Skeletal muscle tissue (tissue), 4 donors: Measurements from ENCODE around the gene YAE1. TPM values are rescaled to one million over a fixed set of nuclear protein-coding genes. Genes with fewer than 3 reads are reported as not detected.

Source experiments
- H3K27ac ChIP-seq: one replicate; pipeline ENCODE4 v1.7.0; 2013; ENCODE audit warnings: mild to moderate bottlenecking, low read depth, low read length, inconsistent platforms
- H3K27me3 ChIP-seq, 3 donors: one replicate each; pipeline ENCODE4 v1.7.0; 2013; ENCODE audit warnings: low read length in 3 of 3; ENCODE audit not compliant: control insufficient read depth in 3 of 3, insufficient read depth in 3 of 3
- H3K36me3 ChIP-seq, 3 donors: one replicate each; pipeline ENCODE4 v1.7.0; 2013; ENCODE audit warnings: low read length in 3 of 3; ENCODE audit not compliant: control insufficient read depth in 3 of 3, insufficient read depth in 3 of 3
- H3K4me1 ChIP-seq, 3 donors: one replicate each; pipeline ENCODE4 v1.7.0; 2013; ENCODE audit warnings: low read length in 3 of 3, mild to moderate bottlenecking in 3 of 3; ENCODE audit not compliant: control insufficient read depth in 3 of 3, insufficient read depth in 3 of 3
- H3K4me3 ChIP-seq, 3 donors: one replicate each; pipeline ENCODE4 v1.7.0; 2013; ENCODE audit warnings: low read length in 3 of 3
- H3K9ac ChIP-seq, 3 donors: one replicate each; pipeline ENCODE4 v1.7.0; 2013; ENCODE audit warnings: low read length in 3 of 3, mild to moderate bottlenecking in 3 of 3, moderate library complexity in 2 of 3, low read depth in 1 of 3
- H3K9me3 ChIP-seq, 3 donors: one replicate each; pipeline ENCODE4 v1.7.0; 2013; ENCODE audit warnings: low read length in 3 of 3; ENCODE audit not compliant: control insufficient read depth in 3 of 3
- total RNA-seq: library from RNA; depleted of rRNA; stranded (reverse); fragments of >200 nt; gene quantifications from one replicate; pipeline ENCODE4 v1.2.3, GENCODE V29; 2014
- donor health status: Osteomylitis.

Gene YAE1
- total RNA-seq, 1 donor from 2014 or later, result 15.7 TPM

GRCh38 chr7:39577229-39577874 lies 11.1 kb downstream of the YAE1 start:
- H3K36me3 ChIP-seq, result peaks cover 2 to 13% (median 12%) of the 10 kb centered on the region in 3 donors
- H3K4me3 ChIP-seq, result no peak overlapping the region
- H3K27me3 ChIP-seq, result no peaks in the 10 kb centered on the region
- H3K27ac ChIP-seq, result no peak overlapping the region
- H3K9me3 ChIP-seq, result no peaks in the 10 kb centered on the region
- no peaks in the 10 kb centered on the region for H3K4me1 ChIP-seq
- no peak overlapping the region for H3K9ac ChIP-seq

- no peaks in the 10 kb centered on the region for H3K4me1 ChIP-seq
- H3K4me3 ChIP-seq, result no peak overlapping the region
- H3K36me3 ChIP-seq, result peaks cover 0 to 7% (median 4%) of the 10 kb centered on the region in 3 donors
- H3K9me3 ChIP-seq, result no peaks in the 10 kb centered on the region
- H3K27ac ChIP-seq, result no peak overlapping the region
- no peaks in the 10 kb centered on the region for H3K27me3 ChIP-seq
- no peak overlapping the region for H3K9ac ChIP-seq
These were observed 14.1 kb downstream of the YAE1 start for GRCh38 chr7:39580149-39580874.

- no peaks in the 10 kb centered on the region for H3K4me1 ChIP-seq
- no peaks in the 10 kb centered on the region for H3K9me3 ChIP-seq
- no peak overlapping the region for H3K27ac ChIP-seq
- H3K27me3 ChIP-seq, result no peaks in the 10 kb centered on the region
- H3K9ac ChIP-seq, result no peak overlapping the region
- H3K36me3 ChIP-seq, result no peaks in the 10 kb centered on the region
- no peak overlapping the region for H3K4me3 ChIP-seq
These were observed 16.3 kb downstream of the YAE1 start for GRCh38 chr7:39582536-39582935.

GRCh38 chr7:39583539-39583938 lies 17.3 kb downstream of the YAE1 start:
- no peaks in the 10 kb centered on the region for H3K36me3 ChIP-seq
- H3K27me3 ChIP-seq, result no peaks in the 10 kb centered on the region
- H3K4me3 ChIP-seq, result no peak overlapping the region
- H3K9ac ChIP-seq, result no peak overlapping the region
- H3K27ac ChIP-seq, result no peak overlapping the region
- H3K9me3 ChIP-seq, result no peaks in the 10 kb centered on the region
- no peaks in the 10 kb centered on the region for H3K4me1 ChIP-seq

GRCh38 chr7:39587393-39587792 lies 21.2 kb downstream of the YAE1 start:
- H3K4me1 ChIP-seq, result peaks cover 0 to 3% (median 2%) of the 10 kb centered on the region in 3 donors
- no peaks in the 10 kb centered on the region for H3K27me3 ChIP-seq
- H3K27ac ChIP-seq, result no peak overlapping the region
- H3K9ac ChIP-seq, result no peak overlapping the region
- H3K9me3 ChIP-seq, result no peaks in the 10 kb centered on the region
- H3K36me3 ChIP-seq, result no peaks in the 10 kb centered on the region
- H3K4me3 ChIP-seq, result no peak overlapping the region

GRCh38 chr7:39588416-39588815 lies 22.2 kb downstream of the YAE1 start:
- Histone ChIP-seq H3K36me3 (no peaks in the 10 kb centered on the region), H3K9me3 (no peaks in the 10 kb centered on the region), H3K27me3 (no peaks in the 10 kb centered on the region), H3K9ac (no peak overlapping the region), H3K4me1 (peaks cover 0 to 3% (median 2%) of the 10 kb centered on the region in 3 donors), H3K27ac (no peak overlapping the region), H3K4me3 (no peak overlapping the region)

- Histone ChIP-seq H3K4me1 (peaks cover 0 to 3% (median 2%) of the 10 kb centered on the region in 3 donors), H3K27me3 (no peaks in the 10 kb centered on the region), H3K9me3 (no peaks in the 10 kb centered on the region), H3K27ac (peak overlapping the region; percentile 11), H3K9ac (no peak overlapping the region), H3K36me3 (no peaks in the 10 kb centered on the region), H3K4me3 (no peak overlapping the region)
These were observed 23.3 kb downstream of the YAE1 start for GRCh38 chr7:39589323-39590111.

GRCh38 chr7:39592586-39592985 lies 26.4 kb downstream of the YAE1 start:
- H3K9me3 ChIP-seq, result no peaks in the 10 kb centered on the region
- H3K4me3 ChIP-seq, result no peak overlapping the region
- H3K27me3 ChIP-seq, result no peaks in the 10 kb centered on the region
- H3K9ac ChIP-seq, result no peak overlapping the region
- no peaks in the 10 kb centered on the region for H3K36me3 ChIP-seq
- peaks cover 0 to 5% (median 3%) of the 10 kb centered on the region in 3 donors for H3K4me1 ChIP-seq
- no peak overlapping the region for H3K27ac ChIP-seq

- Histone ChIP-seq H3K27me3 (no peaks in the 10 kb centered on the region), H3K4me3 (no peak overlapping the region), H3K36me3 (no peaks in the 10 kb centered on the region), H3K27ac (no peak overlapping the region), H3K4me1 (peaks cover 0 to 3% (median 0%) of the 10 kb centered on the region in 3 donors), H3K9ac (no peak overlapping the region), H3K9me3 (no peaks in the 10 kb centered on the region)
These were observed 28.9 kb downstream of the YAE1 start for GRCh38 chr7:39594988-39595620.
